Measurements from ENCODE around the gene DNPH1.
A peak's percentile ranks its signal among the peaks of the same experiment; 100 is the strongest.

The DNPH1 gene

GRCh38 chr6:43263314-43264178, 34.3 kb upstream of the DNPH1 start:
- DNase-seq (ENCODE audit: low read depth) = peak; percentile 63

- no peak for DNase-seq (ENCODE audit: low read depth)
Measured at GRCh38 chr6:43262780-43263313, 33.6 kb upstream of the DNPH1 start.

GRCh38 chr6:43262000-43262779, 32.9 kb upstream of the DNPH1 start:
- no peak for DNase-seq (ENCODE audit: low read depth)

GRCh38 chr6:43261198-43261597, 31.9 kb upstream of the DNPH1 start:
- DNase-seq (ENCODE audit: low read depth) = no peak

- DNase-seq (ENCODE audit: low read depth) = no peak
Measured at GRCh38 chr6:43260791-43261190, 31.5 kb upstream of the DNPH1 start.

GRCh38 chr6:43258807-43259686, 29.8 kb upstream of the DNPH1 start:
- DNase-seq (ENCODE audit: low read depth) = no peak

- DNase-seq (ENCODE audit: low read depth) = no peak
Measured at GRCh38 chr6:43258180-43258579, 28.9 kb upstream of the DNPH1 start.

- DNase-seq (ENCODE audit: low read depth) = no peak
Measured at GRCh38 chr6:43257367-43258145, 28.3 kb upstream of the DNPH1 start.

- DNase-seq (ENCODE audit: low read depth) = no peak
Measured at GRCh38 chr6:43256670-43257366, 27.5 kb upstream of the DNPH1 start.

- DNase-seq (ENCODE audit: low read depth) = no peak
Measured at GRCh38 chr6:43255408-43256054, 26.2 kb upstream of the DNPH1 start.

- no peak for DNase-seq (ENCODE audit: low read depth)
Measured at GRCh38 chr6:43254846-43255245, 25.6 kb upstream of the DNPH1 start.

GRCh38 chr6:43254138-43254817, 25.0 kb upstream of the DNPH1 start:
- DNase-seq (ENCODE audit: low read depth) = no peak

- no peak for DNase-seq (ENCODE audit: low read depth)
Measured at GRCh38 chr6:43253401-43253800, 24.1 kb upstream of the DNPH1 start.

GRCh38 chr6:43250992-43251373, 21.7 kb upstream of the DNPH1 start:
- no peak for DNase-seq (ENCODE audit: low read depth)

GRCh38 chr6:43248791-43249190, 19.5 kb upstream of the DNPH1 start:
- DNase-seq (ENCODE audit: low read depth) = no peak

GRCh38 chr6:43248101-43248500, 18.8 kb upstream of the DNPH1 start:
- DNase-seq (ENCODE audit: low read depth) = no peak

GRCh38 chr6:43247114-43247999, 18.1 kb upstream of the DNPH1 start:
- peak; percentile 72 for DNase-seq (ENCODE audit: low read depth)

All from T follicular helper cell (primary cell).